Measurements from ENCODE around the gene MYO10. TPM values are rescaled to one million over a fixed set of nuclear protein-coding genes. Genes with fewer than 3 reads are reported as not detected.
A peak's percentile ranks its signal among the peaks of the same experiment; 100 is the strongest.

MYO10 gene
- total RNA-seq, 1 experiment from 2014 or later = 89.8 TPM

DNA sequence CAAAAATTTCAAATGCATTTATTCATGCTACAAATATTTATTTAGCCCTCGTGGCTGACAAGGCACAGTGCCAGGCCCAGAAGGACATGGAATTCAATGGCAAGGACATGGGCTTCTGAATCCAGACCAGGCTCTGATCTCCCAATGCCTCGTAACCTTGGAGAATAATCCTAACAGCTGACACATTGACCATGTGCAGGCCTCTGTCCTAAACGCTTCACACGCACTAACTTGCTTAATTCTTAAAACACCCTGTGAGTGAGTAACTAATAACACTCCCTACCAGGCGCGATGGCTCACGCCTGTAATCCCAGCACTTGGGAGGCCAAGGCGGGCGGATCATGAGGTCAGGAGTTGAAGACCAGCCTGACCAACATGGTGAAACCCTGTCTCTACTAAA lies 33.2 kb downstream of the MYO10 start:
- ChIA-PET POLR2A (no interaction called here), CTCF (no interaction called here)
- no peaks in the 10 kb centered on the region for H3K36me3 Mint-ChIP-seq
- H3K4me1 Mint-ChIP-seq = peaks cover 61% of the 10 kb centered on the region
- no peaks in the 10 kb centered on the region for H3K9me3 Mint-ChIP-seq
- H3K4me3 Mint-ChIP-seq = no peak overlapping the region
- TF ChIP-seq SOX15 (CRISPR knock-in tag; IDR thresholded peaks at IDR 0.05) (no peak), ZNF423 (CRISPR knock-in tag; IDR thresholded peaks at IDR 0.05) (no peak), SMAD4 (CRISPR knock-in tag; IDR thresholded peaks at IDR 0.05) (no peak), ZNF219 (CRISPR knock-in tag; IDR thresholded peaks at IDR 0.05; ENCODE audit: borderline replicate concordance) (no peak)
- TF ChIP-seq, protein P1, sequence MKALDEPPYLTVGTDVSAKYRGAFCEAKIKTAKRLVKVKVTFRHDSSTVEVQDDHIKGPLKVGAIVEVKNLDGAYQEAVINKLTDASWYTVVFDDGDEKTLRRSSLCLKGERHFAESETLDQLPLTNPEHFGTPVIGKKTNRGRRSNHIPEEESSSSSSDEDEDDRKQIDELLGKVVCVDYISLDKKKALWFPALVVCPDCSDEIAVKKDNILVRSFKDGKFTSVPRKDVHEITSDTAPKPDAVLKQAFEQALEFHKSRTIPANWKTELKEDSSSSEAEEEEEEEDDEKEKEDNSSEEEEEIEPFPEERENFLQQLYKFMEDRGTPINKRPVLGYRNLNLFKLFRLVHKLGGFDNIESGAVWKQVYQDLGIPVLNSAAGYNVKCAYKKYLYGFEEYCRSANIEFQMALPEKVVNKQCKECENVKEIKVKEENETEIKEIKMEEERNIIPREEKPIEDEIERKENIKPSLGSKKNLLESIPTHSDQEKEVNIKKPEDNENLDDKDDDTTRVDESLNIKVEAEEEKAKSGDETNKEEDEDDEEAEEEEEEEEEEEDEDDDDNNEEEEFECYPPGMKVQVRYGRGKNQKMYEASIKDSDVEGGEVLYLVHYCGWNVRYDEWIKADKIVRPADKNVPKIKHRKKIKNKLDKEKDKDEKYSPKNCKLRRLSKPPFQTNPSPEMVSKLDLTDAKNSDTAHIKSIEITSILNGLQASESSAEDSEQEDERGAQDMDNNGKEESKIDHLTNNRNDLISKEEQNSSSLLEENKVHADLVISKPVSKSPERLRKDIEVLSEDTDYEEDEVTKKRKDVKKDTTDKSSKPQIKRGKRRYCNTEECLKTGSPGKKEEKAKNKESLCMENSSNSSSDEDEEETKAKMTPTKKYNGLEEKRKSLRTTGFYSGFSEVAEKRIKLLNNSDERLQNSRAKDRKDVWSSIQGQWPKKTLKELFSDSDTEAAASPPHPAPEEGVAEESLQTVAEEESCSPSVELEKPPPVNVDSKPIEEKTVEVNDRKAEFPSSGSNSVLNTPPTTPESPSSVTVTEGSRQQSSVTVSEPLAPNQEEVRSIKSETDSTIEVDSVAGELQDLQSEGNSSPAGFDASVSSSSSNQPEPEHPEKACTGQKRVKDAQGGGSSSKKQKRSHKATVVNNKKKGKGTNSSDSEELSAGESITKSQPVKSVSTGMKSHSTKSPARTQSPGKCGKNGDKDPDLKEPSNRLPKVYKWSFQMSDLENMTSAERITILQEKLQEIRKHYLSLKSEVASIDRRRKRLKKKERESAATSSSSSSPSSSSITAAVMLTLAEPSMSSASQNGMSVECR (CRISPR knock-in tag; IDR thresholded peaks at IDR 0.05; ENCODE audit: borderline replicate concordance) = no peak
- TF ChIP-seq, protein P2, sequence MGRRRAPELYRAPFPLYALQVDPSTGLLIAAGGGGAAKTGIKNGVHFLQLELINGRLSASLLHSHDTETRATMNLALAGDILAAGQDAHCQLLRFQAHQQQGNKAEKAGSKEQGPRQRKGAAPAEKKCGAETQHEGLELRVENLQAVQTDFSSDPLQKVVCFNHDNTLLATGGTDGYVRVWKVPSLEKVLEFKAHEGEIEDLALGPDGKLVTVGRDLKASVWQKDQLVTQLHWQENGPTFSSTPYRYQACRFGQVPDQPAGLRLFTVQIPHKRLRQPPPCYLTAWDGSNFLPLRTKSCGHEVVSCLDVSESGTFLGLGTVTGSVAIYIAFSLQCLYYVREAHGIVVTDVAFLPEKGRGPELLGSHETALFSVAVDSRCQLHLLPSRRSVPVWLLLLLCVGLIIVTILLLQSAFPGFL (CRISPR knock-in tag; IDR thresholded peaks at IDR 0.05; ENCODE audit: borderline replicate concordance) = no peak
- TF ChIP-seq, protein P3, sequence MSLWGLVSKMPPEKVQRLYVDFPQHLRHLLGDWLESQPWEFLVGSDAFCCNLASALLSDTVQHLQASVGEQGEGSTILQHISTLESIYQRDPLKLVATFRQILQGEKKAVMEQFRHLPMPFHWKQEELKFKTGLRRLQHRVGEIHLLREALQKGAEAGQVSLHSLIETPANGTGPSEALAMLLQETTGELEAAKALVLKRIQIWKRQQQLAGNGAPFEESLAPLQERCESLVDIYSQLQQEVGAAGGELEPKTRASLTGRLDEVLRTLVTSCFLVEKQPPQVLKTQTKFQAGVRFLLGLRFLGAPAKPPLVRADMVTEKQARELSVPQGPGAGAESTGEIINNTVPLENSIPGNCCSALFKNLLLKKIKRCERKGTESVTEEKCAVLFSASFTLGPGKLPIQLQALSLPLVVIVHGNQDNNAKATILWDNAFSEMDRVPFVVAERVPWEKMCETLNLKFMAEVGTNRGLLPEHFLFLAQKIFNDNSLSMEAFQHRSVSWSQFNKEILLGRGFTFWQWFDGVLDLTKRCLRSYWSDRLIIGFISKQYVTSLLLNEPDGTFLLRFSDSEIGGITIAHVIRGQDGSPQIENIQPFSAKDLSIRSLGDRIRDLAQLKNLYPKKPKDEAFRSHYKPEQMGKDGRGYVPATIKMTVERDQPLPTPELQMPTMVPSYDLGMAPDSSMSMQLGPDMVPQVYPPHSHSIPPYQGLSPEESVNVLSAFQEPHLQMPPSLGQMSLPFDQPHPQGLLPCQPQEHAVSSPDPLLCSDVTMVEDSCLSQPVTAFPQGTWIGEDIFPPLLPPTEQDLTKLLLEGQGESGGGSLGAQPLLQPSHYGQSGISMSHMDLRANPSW (CRISPR knock-in tag; conservative IDR thresholded peaks at IDR 0.05; ENCODE audit: low read depth) = no peak
- DNase-seq (ENCODE audit: low spot score) (no peak), ATAC-seq (no peak)
- no peaks in the 10 kb centered on the region for H3K27me3 Mint-ChIP-seq (ENCODE audit: low read depth)
- H3K27ac Mint-ChIP-seq = 0 out of 2 replicates have a peak overlapping the region, but pooled peaks have one; percentile 36

DNA sequence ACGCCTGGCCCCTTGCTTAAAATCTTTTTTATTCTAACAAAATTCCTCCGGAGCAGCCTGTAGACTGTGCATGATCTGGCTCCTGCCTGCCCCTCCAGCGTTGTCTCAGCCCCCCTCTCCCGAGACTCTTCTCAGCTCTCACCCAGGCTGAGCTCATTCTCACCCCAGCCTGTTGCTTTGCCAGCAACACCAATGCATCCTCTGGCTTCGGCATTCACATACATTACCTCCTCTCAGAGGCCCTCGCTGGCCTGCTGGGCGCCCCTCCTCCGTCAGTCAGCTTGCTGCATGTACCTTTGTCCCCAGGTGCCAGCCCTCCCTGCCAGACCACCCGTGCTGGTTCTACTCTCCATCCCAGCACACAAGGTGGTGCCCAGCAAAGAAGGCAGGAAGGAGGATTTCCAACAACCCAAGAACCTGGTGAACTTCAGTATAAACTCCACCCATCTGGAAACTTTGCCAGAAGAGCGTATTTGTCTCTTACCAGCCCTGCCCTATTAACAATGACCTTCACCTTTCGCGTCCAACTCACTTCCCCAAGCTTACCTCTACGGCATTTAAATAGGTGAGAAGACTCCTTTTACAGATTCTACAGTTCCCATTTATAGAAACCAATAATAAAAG lies 35.0 kb downstream of the MYO10 start:
- peak; percentile 76 for ATAC-seq
- peak overlapping the region; percentile 57 for H3K4me3 Mint-ChIP-seq
- POLR2A ChIA-PET = no interaction called here
- peak; percentile 63 for DNase-seq (ENCODE audit: low spot score)
- H3K36me3 Mint-ChIP-seq = no peaks in the 10 kb centered on the region
- TF ChIP-seq IRF2 (CRISPR knock-in tag; IDR thresholded peaks at IDR 0.05; ENCODE audit: borderline replicate concordance, low read depth) (no peak), OVOL2 (CRISPR knock-in tag; IDR thresholded peaks at IDR 0.05; ENCODE audit: borderline replicate concordance) (no peak), CREM (CRISPR knock-in tag; IDR thresholded peaks at IDR 0.05) (no peak)
- TF ChIP-seq, protein P4, sequence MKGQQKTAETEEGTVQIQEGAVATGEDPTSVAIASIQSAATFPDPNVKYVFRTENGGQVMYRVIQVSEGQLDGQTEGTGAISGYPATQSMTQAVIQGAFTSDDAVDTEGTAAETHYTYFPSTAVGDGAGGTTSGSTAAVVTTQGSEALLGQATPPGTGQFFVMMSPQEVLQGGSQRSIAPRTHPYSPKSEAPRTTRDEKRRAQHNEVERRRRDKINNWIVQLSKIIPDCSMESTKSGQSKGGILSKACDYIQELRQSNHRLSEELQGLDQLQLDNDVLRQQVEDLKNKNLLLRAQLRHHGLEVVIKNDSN (CRISPR knock-in tag; IDR thresholded peaks at IDR 0.05) = no peak
- TF ChIP-seq, protein P5, sequence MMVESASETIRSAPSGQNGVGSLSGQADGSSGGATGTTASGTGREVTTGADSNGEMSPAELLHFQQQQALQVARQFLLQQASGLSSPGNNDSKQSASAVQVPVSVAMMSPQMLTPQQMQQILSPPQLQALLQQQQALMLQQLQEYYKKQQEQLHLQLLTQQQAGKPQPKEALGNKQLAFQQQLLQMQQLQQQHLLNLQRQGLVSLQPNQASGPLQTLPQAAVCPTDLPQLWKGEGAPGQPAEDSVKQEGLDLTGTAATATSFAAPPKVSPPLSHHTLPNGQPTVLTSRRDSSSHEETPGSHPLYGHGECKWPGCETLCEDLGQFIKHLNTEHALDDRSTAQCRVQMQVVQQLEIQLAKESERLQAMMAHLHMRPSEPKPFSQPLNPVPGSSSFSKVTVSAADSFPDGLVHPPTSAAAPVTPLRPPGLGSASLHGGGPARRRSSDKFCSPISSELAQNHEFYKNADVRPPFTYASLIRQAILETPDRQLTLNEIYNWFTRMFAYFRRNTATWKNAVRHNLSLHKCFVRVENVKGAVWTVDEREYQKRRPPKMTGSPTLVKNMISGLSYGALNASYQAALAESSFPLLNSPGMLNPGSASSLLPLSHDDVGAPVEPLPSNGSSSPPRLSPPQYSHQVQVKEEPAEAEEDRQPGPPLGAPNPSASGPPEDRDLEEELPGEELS (CRISPR knock-in tag; IDR thresholded peaks at IDR 0.05) = peak; percentile 69; the same call in 1 of the 2 replicates
- no peaks in the 10 kb centered on the region for H3K27me3 Mint-ChIP-seq (ENCODE audit: low read depth)
- peaks cover 73% of the 10 kb centered on the region for H3K4me1 Mint-ChIP-seq
- H3K9me3 Mint-ChIP-seq = no peaks in the 10 kb centered on the region
- CTCF ChIA-PET = interaction anchor here (0.6 to 1.7 kb wide), 6 partner anchors 29 to 288 kb away, joined by 3 to 9 read pairs (median 3); no protein-coding TSS in a partner anchor
- peak overlapping the region; percentile 96 for H3K27ac Mint-ChIP-seq
